ENCODE results near the gene EPHX1.
"Not testable (repeated sequence)": the region's sequence is repeated elsewhere in the genome, so short reads cannot be mapped to it uniquely, and the experiment has no call there.

The EPHX1 gene

DNA sequence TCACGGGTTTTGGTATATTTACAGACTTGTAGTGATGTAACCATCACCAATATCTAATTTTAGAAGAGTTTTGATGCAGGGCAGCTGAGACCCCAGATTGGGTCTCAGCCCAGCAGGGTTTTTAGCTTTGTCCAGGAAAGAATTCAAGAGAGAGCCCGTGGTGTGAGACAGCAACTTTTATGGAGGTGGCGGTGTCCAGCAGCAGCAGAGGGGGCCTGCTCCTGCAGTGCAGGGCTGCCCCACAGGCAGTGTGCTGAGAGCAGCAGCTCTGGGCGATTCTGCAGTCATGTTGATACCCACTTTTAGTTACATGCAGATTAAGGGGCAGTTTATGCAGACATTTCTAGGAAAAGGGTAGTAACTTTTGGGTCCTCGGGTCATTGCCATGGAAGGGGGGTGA lies 1.8 kb upstream of the EPHX1 start:
- TF ChIP-seq, protein P1, sequence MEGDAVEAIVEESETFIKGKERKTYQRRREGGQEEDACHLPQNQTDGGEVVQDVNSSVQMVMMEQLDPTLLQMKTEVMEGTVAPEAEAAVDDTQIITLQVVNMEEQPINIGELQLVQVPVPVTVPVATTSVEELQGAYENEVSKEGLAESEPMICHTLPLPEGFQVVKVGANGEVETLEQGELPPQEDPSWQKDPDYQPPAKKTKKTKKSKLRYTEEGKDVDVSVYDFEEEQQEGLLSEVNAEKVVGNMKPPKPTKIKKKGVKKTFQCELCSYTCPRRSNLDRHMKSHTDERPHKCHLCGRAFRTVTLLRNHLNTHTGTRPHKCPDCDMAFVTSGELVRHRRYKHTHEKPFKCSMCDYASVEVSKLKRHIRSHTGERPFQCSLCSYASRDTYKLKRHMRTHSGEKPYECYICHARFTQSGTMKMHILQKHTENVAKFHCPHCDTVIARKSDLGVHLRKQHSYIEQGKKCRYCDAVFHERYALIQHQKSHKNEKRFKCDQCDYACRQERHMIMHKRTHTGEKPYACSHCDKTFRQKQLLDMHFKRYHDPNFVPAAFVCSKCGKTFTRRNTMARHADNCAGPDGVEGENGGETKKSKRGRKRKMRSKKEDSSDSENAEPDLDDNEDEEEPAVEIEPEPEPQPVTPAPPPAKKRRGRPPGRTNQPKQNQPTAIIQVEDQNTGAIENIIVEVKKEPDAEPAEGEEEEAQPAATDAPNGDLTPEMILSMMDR (IDR thresholded peaks at IDR 0.05; ENCODE audit: low read depth, low read length): no peak
- H3K4me3 ChIP-seq (ENCODE audit: low read depth, low read length): no peak overlapping the region

DNA sequence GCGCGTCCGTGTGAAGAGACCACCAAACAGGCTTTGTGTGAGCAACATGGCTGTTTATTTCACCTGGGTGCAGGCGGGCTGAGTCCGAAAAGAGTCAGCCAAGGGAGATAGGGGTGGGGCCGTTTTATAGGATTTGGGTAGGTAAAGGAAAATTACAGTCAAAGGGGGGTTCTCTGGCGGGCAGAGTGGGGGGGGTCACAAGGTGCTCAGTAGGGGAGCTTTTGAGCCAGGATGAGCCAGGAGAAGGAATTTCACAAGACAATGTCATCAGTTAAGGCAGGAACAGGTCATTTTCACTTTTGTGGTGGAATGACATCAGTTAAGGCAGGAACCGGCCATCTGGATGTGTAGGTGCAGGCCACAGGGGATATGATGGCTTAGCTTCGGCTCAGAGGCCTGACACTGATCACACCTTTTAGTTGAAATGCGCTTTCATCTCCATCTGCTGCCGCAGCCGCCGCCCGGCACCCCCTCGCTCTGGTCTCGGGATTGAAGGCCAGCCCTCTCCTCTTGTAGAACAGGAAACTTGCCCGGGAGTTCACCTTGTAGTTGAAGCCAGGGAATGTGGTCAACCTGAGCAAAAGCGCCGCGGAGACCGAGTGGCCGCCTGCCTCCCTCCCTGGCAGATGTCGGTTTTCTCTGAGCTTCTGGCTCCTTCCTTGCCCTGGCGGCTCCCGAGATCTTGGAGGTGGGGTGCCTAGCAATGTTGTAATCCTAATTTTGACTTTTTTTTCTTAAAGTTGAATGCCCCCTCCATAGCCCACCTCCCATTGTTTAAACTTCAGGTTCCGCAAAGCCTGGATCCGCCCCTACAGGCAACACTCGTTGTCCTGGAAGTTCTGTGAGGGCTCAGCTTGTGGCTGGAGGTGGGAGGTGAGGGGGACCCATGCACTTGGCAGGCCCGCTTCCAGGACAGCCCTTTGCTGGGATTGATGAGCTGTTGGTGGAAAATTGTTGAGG lies 935 bp downstream of the EPHX1 start:
- H3K4me3 ChIP-seq (ENCODE audit: low read depth, low read length): peak overlapping the region; percentile 68

DNA sequence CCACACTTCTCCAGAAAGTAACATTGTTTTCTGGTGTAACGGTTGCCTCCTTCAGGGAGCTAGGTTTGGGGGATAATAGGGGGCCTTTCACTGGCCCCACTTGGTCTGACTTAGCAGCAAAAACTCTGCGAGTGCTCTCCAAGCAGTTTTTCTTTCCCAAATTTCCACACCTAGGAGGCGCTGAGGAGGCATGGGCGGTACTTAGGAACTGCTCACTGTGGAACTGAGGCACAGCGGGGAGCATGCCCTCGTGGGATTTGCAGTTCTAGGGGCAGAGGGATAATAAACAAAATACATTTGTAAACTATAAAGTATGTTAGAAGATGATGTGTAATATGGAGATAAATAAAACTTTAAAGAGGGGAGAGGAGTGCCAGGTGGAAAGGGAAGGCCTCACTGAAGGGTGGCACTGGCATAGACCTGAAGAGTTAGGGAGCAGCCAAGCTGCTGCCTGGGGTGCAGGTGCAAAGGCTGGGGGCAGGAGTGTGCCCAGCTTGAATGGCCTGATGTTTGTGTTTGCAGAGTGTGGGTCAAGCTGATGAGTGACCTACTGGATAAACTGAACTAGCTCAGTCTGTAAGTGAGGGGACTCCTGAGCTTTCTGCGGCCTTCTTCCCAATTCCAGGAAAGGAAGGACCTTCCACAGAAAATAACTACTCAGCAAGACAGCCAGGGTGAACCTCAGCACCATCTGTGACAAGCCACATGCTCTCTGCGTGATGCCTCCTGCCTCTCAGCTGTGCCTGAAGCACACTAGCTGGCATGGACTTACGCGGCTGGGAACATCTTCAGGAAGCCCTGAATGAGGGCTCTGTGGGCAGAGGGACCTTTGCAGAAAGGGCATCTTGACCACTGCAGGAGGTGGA lies 1.9 kb downstream of the EPHX1 start:
- no peak overlapping the region; the same call in 1 of the 2 replicates for H3K4me3 ChIP-seq (ENCODE audit: low read depth, low read length)

DNA sequence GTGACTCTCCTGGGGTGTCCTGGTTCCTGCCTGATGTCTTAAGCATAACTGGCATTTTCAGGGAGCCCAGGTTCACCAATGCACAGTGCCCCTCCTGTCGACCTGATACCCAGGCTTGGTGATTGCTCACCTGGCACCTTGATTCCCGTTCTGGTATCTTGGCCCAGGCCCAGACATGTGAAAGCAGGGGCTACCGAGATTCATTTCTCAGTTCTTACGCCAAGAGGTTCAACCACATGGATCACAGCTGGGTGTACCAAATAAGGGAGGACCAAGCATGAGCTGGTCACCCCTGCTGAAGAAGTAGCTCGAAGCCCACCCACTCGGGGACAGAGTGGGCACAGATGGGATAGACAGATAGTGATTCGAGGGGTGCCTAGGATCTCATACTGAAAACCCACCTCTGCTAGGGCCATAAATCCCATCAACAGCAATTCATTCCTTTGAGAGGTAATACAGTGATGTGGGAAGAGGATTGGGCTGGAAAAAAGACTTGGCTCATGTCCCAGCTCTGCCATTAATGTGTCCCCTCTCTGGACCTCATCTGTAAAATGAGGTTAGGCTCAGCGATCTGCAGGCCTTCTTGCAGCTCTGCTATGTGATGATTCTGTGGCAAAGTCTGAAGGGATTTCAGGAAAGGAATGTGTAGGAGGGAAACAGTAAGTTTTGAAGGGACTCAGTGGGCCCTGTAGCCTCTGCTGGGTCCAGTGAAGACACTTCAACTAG lies 2.7 kb downstream of the EPHX1 start:
- H3K4me3 ChIP-seq (ENCODE audit: low read depth, low read length): no peak overlapping the region
- TF ChIP-seq, protein P1 (IDR thresholded peaks at IDR 0.05; ENCODE audit: low read depth, low read length): no peak

More for the DNA sequence above, 1.9 kb downstream of the EPHX1 start:
- TF ChIP-seq, protein P1 (IDR thresholded peaks at IDR 0.05; ENCODE audit: low read depth, low read length): peak; percentile 33

DNA sequence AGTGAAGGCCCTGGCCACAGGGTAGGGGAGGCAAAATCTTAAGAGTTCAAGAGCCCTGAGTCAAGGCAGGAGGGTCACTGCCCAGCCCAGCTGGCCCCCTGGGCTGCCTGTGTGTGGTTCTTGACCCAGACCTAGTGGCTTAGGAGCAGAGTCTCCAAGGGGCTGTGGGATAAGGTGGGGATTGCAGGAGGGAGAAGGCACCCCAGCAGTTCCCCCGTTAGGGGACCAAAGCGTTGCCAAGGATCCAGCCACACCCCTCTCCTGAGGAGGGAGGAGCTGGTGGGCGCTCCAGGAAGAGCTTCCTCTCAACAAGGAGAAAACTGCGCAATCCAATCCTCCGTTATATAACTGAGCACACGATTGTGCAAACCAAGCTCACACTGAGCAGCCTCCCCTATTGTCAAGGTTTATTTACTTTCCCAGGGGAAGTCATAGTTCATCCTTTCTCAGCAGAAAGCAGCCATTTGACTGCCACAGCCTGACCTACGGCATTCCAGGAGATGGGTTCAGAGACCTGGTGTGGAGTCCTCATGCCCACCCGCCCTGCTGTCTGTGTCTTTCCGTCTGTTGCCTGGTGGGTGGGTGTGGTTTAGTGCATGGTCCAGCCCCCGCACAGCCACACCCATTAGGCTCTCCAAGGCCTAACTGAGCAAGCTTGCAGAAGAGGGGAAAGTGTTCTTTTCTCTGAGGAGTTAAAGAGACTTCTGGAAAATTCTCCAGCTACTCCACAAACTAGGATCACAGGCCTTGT lies 3.5 kb downstream of the EPHX1 start:
- no peak overlapping the region for H3K4me3 ChIP-seq (ENCODE audit: low read depth, low read length)
- TF ChIP-seq, protein P1 (IDR thresholded peaks at IDR 0.05; ENCODE audit: low read depth, low read length): no peak

DNA sequence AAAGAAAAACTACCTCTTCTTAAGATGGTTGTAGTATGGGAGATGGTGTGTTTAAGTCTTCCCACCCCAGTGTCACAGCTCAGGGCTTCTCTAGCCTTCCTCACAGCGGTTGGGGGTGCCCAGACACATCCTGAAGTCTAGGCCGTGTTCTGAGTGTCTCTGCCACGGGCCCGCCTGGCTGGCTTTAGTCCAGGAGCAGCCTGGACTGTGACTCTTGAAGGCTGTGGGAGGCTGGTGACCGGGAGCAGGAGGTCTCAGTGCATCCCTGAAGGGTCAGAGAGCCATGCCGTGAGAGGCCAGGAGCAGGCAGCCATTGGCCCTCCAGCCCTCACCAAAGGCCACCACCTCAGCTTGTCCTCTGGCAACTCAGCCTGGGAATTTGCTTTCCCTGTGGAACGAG lies 4.5 kb downstream of the EPHX1 start:
- H3K4me3 ChIP-seq (ENCODE audit: low read depth, low read length): no peak overlapping the region
- TF ChIP-seq, protein P1 (IDR thresholded peaks at IDR 0.05; ENCODE audit: low read depth, low read length): no peak

DNA sequence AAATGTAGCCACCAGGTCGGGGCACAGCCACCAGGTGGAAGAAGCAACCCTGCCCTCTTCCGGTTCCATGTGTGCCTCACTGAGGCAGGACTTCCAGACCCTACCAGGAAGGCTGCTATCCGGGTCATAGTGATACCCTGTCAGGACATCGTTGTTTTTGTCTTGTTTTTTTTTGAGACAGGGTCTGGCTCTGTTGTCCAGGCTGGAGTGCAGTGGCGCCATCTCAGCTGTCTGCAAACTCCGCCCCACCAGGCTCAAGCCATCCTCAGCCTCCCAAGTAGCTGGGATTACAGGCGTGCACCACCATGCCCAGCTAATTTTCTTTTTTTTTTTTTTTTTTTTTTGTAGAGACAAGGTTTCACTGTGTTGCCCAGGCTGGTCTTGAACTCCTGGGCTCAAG lies 5.2 kb downstream of the EPHX1 start:
- not testable (repeated sequence) for H3K4me3 ChIP-seq (ENCODE audit: low read depth, low read length)
